GM20000 (cell line): ENCODE measurements around the gene PARP14.

ENCODE experiments used
- DNase-seq: peaks from one replicate; pipeline ENCODE4 v3.0.0; 2012; ENCODE audit warnings: low spot score
- TF ChIP-seq, protein P1 (sequence below): IDR thresholded peaks from 2 replicates; pipeline ENCODE4 v1.5.1; 2012; ENCODE audit warnings: mild to moderate bottlenecking, control low read depth; ENCODE audit errors: extremely low read depth, missing control alignments

The PARP14 gene

DNA sequence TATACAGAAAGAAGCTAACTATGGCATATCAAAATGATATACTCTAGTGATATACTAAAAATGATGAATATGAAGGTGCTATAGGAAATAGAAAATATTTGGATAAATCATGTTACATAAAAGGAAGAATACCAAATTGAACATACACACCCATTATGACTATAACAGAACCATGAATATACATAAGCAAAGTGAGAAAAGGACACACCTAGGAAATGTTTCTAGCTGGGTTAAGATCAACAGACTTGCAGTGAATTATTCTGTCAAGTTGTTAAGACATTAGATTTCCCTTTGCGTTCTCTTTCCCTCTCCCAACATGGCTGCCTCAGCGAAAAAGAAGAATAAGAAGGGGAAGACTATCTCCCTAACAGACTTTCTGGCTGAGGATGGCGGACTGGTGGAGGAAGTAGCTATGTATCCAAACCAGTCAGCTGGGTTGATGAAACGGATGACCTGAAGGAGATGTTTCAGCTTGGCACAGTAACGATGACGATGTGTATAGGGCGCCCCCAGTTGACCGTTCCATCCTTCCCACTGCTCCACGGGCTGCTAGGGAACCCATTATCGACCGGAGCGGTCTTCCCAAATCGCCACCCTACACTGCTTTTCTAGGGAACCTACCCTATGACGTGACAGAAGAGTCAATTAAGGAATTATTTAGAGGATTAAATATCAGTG is 20.2 kb upstream of the PARP14 start:
- TF ChIP-seq, protein P1, sequence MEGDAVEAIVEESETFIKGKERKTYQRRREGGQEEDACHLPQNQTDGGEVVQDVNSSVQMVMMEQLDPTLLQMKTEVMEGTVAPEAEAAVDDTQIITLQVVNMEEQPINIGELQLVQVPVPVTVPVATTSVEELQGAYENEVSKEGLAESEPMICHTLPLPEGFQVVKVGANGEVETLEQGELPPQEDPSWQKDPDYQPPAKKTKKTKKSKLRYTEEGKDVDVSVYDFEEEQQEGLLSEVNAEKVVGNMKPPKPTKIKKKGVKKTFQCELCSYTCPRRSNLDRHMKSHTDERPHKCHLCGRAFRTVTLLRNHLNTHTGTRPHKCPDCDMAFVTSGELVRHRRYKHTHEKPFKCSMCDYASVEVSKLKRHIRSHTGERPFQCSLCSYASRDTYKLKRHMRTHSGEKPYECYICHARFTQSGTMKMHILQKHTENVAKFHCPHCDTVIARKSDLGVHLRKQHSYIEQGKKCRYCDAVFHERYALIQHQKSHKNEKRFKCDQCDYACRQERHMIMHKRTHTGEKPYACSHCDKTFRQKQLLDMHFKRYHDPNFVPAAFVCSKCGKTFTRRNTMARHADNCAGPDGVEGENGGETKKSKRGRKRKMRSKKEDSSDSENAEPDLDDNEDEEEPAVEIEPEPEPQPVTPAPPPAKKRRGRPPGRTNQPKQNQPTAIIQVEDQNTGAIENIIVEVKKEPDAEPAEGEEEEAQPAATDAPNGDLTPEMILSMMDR = no peak
- DNase-seq = no peak

DNA sequence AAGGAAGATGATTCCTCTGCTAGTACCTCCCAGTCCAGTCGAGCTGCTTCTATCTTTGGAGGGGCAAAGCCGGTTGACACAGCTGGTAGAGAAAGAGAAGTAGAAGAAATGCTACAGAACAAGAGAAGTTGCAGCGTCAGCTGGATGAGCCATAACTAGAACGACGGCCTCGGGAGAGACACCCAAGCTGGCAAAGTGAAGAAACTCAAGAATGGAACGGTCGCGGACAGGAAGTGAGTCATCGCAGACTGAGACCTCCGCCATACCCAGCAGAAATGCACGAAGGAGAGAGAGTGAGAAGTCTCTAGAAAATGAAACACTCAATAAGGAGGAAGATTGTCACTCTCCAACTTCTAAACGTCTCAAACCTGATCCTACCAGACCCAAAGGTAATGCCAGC is 19.0 kb upstream of the PARP14 start:
- no peak for DNase-seq
- TF ChIP-seq, protein P1 = no peak

DNA sequence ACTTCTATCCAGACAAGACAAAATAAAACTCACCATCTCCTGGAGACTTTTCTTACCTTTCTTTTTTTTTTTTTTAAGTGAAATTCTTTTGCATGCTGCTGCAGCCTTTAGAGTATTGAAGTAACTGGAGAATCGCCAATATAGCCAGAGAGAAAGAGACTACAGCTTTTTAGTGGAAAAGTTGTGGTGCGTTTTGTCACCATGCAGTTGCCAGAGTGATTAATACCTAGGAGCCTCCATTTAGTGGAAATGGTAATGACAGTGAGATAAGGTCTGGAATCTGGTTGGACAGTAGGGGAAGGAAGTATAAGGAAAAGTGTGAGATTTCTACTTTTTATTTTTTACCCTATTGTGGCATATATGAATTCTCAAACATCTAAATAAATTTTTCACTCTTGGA is 18.1 kb upstream of the PARP14 start:
- TF ChIP-seq, protein P1 = no peak
- no peak for DNase-seq

DNA sequence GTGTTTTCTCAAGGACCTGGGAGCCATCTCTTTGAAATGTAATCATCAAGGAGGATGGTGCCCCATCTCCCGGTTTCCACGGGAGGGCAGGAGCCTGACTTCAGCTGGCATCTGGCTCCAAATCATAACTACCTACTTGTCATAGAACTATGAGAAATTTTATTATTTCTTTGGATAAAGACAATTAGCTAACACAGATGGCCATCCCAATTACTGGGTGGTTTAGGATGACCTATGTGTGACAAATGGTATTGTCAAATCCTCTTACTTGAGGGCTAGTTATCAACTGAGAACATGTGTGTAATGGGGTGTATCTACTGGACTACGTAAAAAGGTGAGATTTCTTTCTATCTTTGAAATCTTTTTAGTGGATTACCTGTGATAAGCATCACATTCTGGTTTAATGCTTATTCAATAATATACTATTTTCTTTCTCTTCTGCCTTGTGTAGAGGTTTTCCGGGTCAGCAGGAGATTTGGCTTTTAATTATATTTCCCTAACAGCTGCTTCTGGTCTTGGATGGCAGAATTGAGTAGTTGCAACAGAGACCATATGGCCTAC is 15.3 kb upstream of the PARP14 start:
- TF ChIP-seq, protein P1 = no peak
- no peak for DNase-seq

DNA sequence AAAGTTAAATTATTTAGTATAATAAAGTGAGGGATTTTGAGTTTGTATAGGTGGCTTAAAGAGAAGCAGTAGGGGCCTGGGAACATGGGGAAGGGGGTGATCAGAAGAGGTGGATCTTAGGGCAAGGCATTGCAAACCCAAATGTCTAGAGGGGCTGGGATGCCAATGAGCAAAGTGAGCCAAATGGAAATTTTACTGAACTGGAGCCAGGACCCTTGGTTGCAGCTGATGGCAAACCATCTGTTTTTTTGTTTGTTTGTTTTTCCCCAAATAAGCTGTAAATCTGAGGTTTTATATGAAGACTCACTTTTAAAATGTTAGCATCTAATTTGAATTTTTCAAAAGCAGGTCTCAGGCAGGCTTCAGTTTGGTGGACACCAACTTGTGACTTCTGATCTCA is 14.8 kb upstream of the PARP14 start:
- TF ChIP-seq, protein P1 = no peak
- DNase-seq = no peak

DNA sequence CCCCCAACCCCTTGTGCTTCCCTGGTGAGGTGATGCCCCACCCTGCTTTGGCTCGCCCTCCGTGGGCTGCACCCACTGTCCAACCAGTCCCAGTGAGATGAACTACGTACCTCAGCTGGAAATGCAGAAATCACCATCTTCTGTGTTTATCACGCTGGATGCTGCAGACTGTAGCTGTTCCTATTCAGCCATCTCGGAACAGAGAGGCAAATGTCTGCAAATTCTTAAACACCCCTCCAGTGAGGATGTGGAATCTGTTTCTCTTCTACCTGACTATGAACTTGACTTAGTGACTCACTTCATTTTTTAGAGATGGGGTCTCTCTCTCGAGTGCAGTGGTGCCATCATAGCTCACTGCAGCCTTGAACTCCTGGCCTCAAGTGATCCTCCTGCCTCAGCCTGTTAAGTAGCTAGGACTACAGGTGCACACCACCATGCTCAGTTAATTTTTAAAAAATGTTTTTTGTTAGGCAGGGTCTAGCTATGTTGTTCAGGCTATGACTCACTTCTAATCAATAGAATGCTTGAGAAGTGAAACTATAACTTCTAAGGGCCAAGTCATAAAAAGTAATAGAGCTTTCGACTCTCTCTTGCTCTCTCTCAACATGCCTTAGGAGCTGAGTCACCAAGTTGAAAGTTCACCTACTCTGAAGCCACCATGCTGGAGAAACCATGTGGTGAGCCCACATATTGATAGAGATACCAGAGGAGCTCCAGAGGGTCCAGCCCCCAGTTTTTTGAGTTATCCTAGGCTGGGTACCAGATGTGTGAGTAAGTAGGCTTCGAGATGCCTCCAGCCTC is 11.5 kb upstream of the PARP14 start:
- no peak for DNase-seq
- TF ChIP-seq, protein P1 = no peak

DNA sequence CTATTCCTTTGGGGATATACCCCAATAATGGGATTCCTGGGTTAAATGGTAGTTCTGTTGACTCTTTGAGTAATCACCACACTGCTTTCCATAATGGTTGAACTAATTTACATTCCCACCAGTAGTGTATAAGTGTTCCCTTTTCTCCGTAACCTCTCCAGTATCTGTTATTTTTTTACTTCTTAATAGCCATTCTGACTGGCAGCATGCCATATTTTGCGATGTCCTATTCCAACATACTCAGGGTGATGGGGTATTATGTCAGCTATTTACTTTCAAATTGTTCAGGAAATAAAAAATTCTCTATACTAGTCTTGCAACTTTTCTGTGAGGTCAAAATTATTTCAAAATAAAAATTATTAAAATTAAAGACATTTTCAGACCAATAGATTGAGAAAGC is 9.1 kb upstream of the PARP14 start:
- TF ChIP-seq, protein P1 = no peak
- no peak for DNase-seq
